HG03558 (cell line): ENCODE results near the gene PHF1.

Experiments used
- ATAC-seq: cut with Tn5 transposase; IDR thresholded peaks from one replicate; pipeline ENCODE4 v1.9.1; 2021; ENCODE audit warnings: moderate number of reproducible peaks; ENCODE audit not compliant: unreplicated experiment; ENCODE audit errors: extremely low read depth

PHF1 gene

GRCh38 chr6:33430991-33431879 lies 20.4 kb downstream of the PHF1 start:
- no peak for ATAC-seq

- ATAC-seq: no peak
These were observed 21.2 kb downstream of the PHF1 start for GRCh38 chr6:33431880-33432541.

DNA sequence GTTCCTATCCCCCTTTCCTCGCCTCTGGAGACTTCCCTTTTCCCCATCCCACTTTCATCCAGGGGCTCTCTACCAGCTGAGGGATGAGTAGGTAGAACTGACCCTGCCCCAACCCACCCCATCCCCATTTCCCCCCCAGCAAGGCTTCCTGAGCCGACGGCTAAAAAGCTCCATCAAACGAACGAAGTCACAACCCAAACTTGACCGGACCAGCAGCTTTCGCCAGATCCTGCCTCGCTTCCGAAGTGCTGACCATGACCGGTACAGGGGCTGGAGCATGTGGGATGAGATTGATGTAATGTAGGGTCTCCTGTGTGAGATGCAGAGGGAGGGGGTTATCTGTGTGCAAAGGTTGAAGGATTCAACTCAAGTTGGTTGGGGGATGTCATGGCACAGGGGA lies 21.7 kb downstream of the PHF1 start:
- no peak for ATAC-seq

GRCh38 chr6:33433001-33433543 lies 22.3 kb downstream of the PHF1 start:
- ATAC-seq: no peak

GRCh38 chr6:33433544-33434191 lies 22.9 kb downstream of the PHF1 start:
- no peak for ATAC-seq

GRCh38 chr6:33434961-33435360 lies 24.1 kb downstream of the PHF1 start:
- no peak for ATAC-seq

- no peak for ATAC-seq
These were observed 26.9 kb downstream of the PHF1 start for GRCh38 chr6:33437666-33438065.

DNA sequence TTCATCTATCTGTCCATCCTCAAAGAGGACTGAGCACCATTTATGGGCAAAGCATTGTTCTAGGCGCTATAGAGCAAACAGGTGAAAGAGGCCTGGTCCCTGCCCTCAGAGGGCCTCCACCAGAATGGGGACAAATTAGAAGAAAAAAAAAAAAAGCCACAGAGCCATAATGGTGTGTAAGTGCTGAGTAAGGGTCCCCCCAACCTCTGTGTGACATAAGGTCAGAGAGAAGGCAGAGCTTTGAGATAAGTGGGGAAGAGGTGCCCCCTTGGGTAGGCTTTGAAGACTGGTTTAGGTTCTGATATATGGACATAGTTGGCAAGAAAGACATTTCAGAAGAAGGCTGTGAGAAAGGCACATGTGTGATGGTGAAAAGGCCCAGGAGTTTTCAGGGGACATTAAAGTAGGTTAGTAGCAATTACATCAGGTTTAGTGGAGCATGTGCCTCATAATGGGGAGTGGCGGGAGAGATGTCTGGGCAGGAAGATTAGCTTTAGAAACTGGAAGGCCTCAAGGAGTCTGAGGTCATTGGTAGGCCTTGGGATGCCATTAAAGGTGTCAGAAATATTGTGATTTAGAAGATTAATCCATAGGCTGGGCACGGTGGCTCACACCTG lies 28.3 kb downstream of the PHF1 start:
- no peak for ATAC-seq

DNA sequence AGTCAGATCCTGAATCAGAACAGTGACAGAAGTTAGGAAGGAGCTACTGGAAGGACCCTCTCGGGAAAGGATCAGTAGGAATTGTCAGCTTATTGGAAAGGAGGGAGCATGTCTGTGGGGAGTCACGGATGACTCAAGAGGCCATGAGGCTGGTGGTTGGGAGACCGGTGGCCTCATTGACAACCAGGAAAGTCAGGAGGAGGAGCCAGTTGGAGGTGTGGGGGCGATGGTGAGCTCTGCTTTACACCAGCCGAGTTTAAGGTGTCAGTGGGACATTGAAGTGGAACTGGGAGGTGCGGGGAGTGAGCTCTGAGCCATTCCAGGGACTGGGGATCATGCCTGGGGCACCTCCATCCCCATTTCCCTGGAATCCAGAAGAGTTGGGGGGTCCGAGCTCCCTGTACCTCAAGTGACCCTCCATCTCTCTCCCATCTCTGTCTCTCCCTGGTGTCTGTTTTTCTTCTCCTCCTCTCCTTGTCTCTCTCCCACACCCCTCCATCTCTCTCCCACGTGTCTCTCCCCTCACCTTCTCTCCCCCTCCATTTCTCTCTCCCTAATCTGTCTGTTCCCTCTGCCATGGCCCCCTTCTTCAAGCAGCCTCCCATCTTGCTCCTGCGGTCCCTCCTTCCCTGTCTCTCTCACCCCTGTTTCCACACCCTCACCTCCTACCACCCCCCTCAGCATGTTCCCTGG lies 29.3 kb downstream of the PHF1 start:
- ATAC-seq: no peak

DNA sequence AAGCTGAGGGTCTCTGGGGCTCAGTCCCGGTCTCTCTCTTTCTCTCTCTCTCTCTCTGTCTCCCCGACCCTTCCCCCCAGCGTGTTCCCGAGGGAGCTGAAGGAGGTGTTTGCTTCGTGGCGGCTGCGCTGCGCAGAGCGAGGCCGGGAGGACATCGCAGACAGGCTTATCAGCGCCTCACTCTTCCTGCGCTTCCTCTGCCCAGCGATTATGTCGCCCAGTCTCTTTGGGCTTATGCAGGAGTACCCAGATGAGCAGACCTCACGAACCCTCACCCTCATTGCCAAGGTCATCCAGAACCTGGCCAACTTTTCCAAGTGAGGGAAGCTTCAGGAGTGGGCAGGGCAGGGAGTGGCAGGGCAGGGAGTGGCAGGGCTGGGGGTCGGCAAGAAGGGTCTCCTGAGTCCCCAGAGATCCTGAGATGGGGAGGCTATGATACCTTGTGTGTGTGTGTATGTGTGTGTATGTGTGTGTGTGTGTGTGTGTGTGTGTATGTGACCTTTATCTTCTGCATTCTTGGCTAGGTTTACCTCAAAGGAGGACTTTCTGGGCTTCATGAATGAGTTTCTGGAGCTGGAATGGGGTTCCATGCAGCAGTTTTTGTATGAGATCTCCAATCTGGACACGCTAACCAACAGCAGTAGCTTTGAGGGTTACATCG lies 30.0 kb downstream of the PHF1 start:
- ATAC-seq: no peak

GRCh38 chr6:33441457-33441856 lies 30.6 kb downstream of the PHF1 start:
- ATAC-seq: no peak

GRCh38 chr6:33442283-33442682 lies 31.5 kb downstream of the PHF1 start:
- no peak for ATAC-seq

GRCh38 chr6:33443025-33443424 lies 32.2 kb downstream of the PHF1 start:
- no peak for ATAC-seq

- ATAC-seq: no peak
These were observed 33.0 kb downstream of the PHF1 start for GRCh38 chr6:33443619-33444504.

DNA sequence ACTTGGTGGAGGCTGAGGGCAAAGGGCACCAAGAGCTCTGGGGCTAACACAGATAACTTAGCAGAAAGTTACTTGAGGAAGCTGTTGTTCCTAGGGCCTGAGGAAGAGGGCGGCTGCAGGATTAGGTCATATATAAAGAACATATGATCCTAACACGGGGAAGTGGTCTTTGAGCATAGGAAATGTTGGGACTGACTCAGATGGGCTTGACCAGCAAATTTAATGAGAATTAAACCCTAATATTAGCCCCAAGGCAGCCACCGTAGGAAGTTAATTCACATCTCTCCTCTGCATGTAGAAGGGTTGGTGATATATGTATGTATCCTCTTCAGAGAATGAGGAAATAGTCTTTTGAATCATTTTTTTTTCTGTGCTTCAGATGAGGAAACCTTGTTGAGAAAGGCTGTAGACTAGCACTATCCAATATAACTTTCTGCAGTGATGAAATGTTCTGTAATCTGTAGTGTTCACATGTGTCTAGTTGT lies 34.3 kb downstream of the PHF1 start:
- ATAC-seq: no peak

- no peak for ATAC-seq
These were observed 35.5 kb downstream of the PHF1 start for GRCh38 chr6:33446356-33446755.

DNA sequence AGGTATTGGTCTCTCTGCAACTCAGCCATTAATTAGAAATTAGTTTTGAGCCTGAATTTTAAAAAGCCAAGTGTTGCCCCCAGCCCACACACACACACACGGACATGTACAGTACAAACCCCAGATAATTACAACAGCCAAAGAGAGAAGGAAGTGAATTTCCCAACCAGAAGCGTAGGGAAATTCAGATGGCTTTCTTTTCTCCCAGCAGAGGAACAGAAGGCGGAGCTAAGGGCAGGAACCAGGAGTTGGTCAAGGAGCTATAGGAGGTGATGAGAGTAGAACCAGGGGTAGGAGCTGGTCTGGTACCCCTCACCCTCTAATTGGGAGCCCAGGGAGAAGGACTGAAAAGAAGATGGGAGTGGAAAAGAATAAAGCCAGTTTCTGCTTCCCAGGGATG lies 39.6 kb downstream of the PHF1 start:
- ATAC-seq: no peak

- ATAC-seq: no peak
These were observed 40.8 kb downstream of the PHF1 start for GRCh38 chr6:33451606-33452005.
